ENCODE measurements around the gene AGBL5. TPM values are rescaled to one million over a fixed set of nuclear protein-coding genes. Genes with fewer than 3 reads are reported as not detected.

AGBL5 gene
- total and polyA plus RNA-seq, 2 of the 13 experiments (the other 11 are each of a cell fraction or from before 2014, with no cell fraction given): 55.9 to 73.3 TPM

- TF ChIP-seq ZNF329 (CRISPR knock-in tag; IDR thresholded peaks at IDR 0.05; ENCODE audit: low read depth) (peak; percentile 78; the same call in 1 of the 2 replicates), ZNF263 (CRISPR knock-in tag; IDR thresholded peaks at IDR 0.05) (0 out of 2 replicates have a peak, but pooled peaks have one; percentile 16), ZNF24 (IDR thresholded peaks at IDR 0.05) (no peak), ZNF33B (CRISPR knock-in tag; IDR thresholded peaks at IDR 0.05) (peak; percentile 53; the same call in 1 of the 2 replicates), ZNF883 (CRISPR knock-in tag; IDR thresholded peaks at IDR 0.05; ENCODE audit: not compliant biosample characterization) (peak; percentile 85), NFAT5 (CRISPR knock-in tag; IDR thresholded peaks at IDR 0.05) (peak; percentile 27; the same call in 1 of the 2 replicates), SPEN (CRISPR knock-in tag; IDR thresholded peaks at IDR 0.05; ENCODE audit: low read depth) (peak; percentile 96), E2F5 (CRISPR knock-in tag; conservative IDR thresholded peaks at IDR 0.05) (peak; percentile 83), FOSL2 (CRISPR knock-in tag; IDR thresholded peaks at IDR 0.05) (peak; percentile 28; the same call in 1 of the 2 replicates), ZNF878 (CRISPR knock-in tag; IDR thresholded peaks at IDR 0.05) (no peak), ZNF251 (CRISPR knock-in tag; IDR thresholded peaks at IDR 0.05) (no peak), ATF6 (CRISPR knock-in tag; conservative IDR thresholded peaks at IDR 0.05) (no peak), ZNF652 (CRISPR knock-in tag; IDR thresholded peaks at IDR 0.05; ENCODE audit: borderline replicate concordance, low read depth) (no peak), NR2F1 (CRISPR knock-in tag; IDR thresholded peaks at IDR 0.05) (peak in 1 of 2 experiments; percentile 10; a peak in 1 of 4 replicates), THAP7 (CRISPR knock-in tag; IDR thresholded peaks at IDR 0.05) (no peak), PCBP2 (optimal IDR thresholded peaks at IDR 0.05; ENCODE audit: low read depth, low read length, poor library complexity, severe bottlenecking) (no peak), U2AF2 (IDR thresholded peaks at IDR 0.05; ENCODE audit: low read depth, low read length) (no peak), MED8 (CRISPR knock-in tag; IDR thresholded peaks at IDR 0.05; ENCODE audit: insufficient replicate concordance) (no peak), MXD3 (CRISPR knock-in tag; IDR thresholded peaks at IDR 0.05) (0 out of 2 replicates have a peak, but pooled peaks have one; percentile 62), ZNF33A (CRISPR knock-in tag; IDR thresholded peaks at IDR 0.05; ENCODE audit: borderline replicate concordance) (no peak)
Measured at GRCh38 chr2:27032495-27033252, 18.8 kb upstream of the AGBL5 start, which contains the start of gene TMEM214 (continued).

All from HepG2 (cell line).